ENCODE results near the gene SLFN13. TPM values are rescaled to one million over a fixed set of nuclear protein-coding genes. Genes with fewer than 3 reads are reported as not detected.
"Not testable (repeated sequence)": the region's sequence is repeated elsewhere in the genome, so short reads cannot be mapped to it uniquely, and the experiment has no call there.

The SLFN13 gene
- total RNA-seq, 2 experiments from 2014 or later, result 9.5 to 9.7 TPM

DNA sequence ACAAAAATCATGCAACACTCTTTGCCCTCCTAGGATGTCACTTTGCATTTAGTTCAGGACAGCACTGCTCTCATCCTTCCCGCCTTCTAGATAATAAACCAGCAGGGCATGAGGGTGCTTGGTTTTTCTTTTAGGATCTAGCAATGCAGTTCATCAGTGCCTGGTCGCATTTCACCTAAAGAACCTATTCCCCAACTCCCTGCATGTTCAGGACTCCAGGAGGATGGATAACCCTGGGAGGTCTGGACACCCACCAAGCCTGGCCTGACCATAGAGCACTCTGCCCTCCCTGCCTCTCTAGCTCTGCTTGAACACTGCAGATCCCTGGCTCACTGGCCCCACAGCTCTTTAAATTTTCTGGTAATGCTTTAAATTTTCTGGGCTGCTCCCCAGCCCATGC, 18.9 kb downstream of the SLFN13 start:
- Histone ChIP-seq H3K36me3 (ENCODE audit: insufficient read depth, low read length) (no peaks in the 10 kb centered on the region), H3K4me1 (ENCODE audit: insufficient read depth, low read length) (peaks cover 38% of the 10 kb centered on the region), H3K27ac (ENCODE audit: low read depth in 1 of 2, low read length in 2 of 2) (no peak overlapping the region), H3K9me3 (ENCODE audit: control insufficient read depth in 1 of 2, insufficient read depth in 1 of 2, low read length in 2 of 2) (no peaks in the 10 kb centered on the region), H3K27me3 (ENCODE audit: control insufficient read depth in 1 of 2, insufficient read depth in 2 of 2, low read length in 2 of 2) (no peaks in the 10 kb centered on the region), H3K4me3 (ENCODE audit: low read length) (no peak overlapping the region)
- H3K27me3 Mint-ChIP-seq, result no peaks in the 10 kb centered on the region
- TF ChIP-seq, protein P1, sequence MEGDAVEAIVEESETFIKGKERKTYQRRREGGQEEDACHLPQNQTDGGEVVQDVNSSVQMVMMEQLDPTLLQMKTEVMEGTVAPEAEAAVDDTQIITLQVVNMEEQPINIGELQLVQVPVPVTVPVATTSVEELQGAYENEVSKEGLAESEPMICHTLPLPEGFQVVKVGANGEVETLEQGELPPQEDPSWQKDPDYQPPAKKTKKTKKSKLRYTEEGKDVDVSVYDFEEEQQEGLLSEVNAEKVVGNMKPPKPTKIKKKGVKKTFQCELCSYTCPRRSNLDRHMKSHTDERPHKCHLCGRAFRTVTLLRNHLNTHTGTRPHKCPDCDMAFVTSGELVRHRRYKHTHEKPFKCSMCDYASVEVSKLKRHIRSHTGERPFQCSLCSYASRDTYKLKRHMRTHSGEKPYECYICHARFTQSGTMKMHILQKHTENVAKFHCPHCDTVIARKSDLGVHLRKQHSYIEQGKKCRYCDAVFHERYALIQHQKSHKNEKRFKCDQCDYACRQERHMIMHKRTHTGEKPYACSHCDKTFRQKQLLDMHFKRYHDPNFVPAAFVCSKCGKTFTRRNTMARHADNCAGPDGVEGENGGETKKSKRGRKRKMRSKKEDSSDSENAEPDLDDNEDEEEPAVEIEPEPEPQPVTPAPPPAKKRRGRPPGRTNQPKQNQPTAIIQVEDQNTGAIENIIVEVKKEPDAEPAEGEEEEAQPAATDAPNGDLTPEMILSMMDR (IDR thresholded peaks at IDR 0.05), result no peak
- peaks cover 56% of the 10 kb centered on the region for H3K4me1 Mint-ChIP-seq (ENCODE audit: low read depth)
- DNase-seq (no peak), ATAC-seq (ENCODE audit: poor library complexity) (no peak)
- H3K4me3 Mint-ChIP-seq, result no peak overlapping the region
- no peak overlapping the region for H3K27ac Mint-ChIP-seq
- POLR2A ChIA-PET, result interaction anchor here (1.4 kb wide), 1 partner anchor 57 kb away, joined by 4 read pairs; no protein-coding TSS in a partner anchor
- no peaks in the 10 kb centered on the region for H3K9me3 Mint-ChIP-seq
- peaks cover 6% of the 10 kb centered on the region for H3K36me3 Mint-ChIP-seq (ENCODE audit: low read depth)
- CTCF ChIA-PET, result no interaction called here
- intact Hi-C loops (cut with DNase I, micrococcal nuclease), result loop anchor here (5.0 to 10.0 kb wide), 3 partner anchors 55 to 117 kb away; partner anchors contain the start of gene SLFN11 (in 1 of the 2)

DNA sequence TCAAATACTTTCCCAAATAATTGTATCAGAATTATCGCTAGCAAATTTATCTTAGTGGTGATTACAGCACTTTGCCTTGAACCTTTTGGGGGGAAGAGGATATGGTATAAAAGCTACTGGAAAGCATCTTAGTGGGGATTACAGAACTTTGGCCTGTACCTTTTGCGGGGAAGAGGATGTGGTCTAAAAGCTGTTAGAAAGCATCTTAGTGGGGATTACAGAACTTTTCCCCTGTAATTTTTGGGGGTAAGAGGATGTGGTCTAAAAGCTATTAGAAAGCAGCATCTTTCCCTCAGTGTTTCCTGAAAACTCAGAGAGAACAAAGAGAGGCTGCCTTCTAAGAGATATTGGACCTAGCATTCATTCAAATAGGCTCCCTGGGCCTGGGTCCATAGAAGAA, 20.3 kb downstream of the SLFN13 start:
- POLR2A ChIA-PET, result interaction anchor here (1.0 to 1.4 kb wide), 2 partner anchors 59 to 150 kb away, joined by 3 to 4 read pairs; partner anchors contain the start of gene PEX12

DNA sequence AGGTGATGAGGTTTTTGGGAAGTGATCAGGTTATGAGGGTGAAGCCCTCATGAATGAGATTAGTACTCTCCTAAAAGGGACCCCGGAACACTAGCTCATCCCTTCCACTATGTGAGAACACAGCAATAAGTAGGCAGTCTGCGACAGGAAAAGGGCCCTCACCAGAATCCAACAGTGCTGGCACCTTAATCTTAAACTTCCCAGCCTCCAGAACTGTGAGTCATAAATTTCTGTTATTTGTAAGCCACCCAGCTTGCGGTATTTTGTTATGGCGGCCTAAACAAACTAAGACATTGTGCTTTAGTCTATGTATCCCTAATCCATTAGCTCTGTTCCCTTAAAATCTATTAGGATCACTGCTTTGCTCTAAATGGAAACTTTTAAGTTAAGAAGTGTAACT, 24.8 kb downstream of the SLFN13 start:
- H3K4me3 Mint-ChIP-seq, result no peak overlapping the region
- intact Hi-C loops (cut with DNase I, micrococcal nuclease), result no loop called here
- Histone ChIP-seq H3K4me3 (ENCODE audit: low read length) (no peak overlapping the region), H3K36me3 (ENCODE audit: insufficient read depth, low read length) (peaks cover under 1% of the 10 kb centered on the region), H3K27me3 (ENCODE audit: control insufficient read depth in 1 of 2, insufficient read depth in 2 of 2, low read length in 2 of 2) (no peaks in the 10 kb centered on the region), H3K9me3 (ENCODE audit: control insufficient read depth in 1 of 2, insufficient read depth in 1 of 2, low read length in 2 of 2) (no peaks in the 10 kb centered on the region), H3K4me1 (ENCODE audit: insufficient read depth, low read length) (peaks cover 6% of the 10 kb centered on the region), H3K27ac (ENCODE audit: low read depth in 1 of 2, low read length in 2 of 2) (no peak overlapping the region)
- CTCF ChIA-PET, result interaction anchor here (1.4 kb wide), 1 partner anchor 110 kb away, joined by 3 read pairs; no protein-coding TSS in a partner anchor
- no peak overlapping the region for H3K27ac Mint-ChIP-seq
- ATAC-seq (ENCODE audit: poor library complexity), result no peak
- TF ChIP-seq, protein P1 (IDR thresholded peaks at IDR 0.05), result no peak
- H3K36me3 Mint-ChIP-seq (ENCODE audit: low read depth), result peaks cover 12% of the 10 kb centered on the region
- POLR2A ChIA-PET, result no interaction called here
- H3K4me1 Mint-ChIP-seq (ENCODE audit: low read depth), result peaks cover 17% of the 10 kb centered on the region
- no peak for DNase-seq
- no peaks in the 10 kb centered on the region for H3K9me3 Mint-ChIP-seq
- no peaks in the 10 kb centered on the region for H3K27me3 Mint-ChIP-seq

More for the DNA sequence above, 20.3 kb downstream of the SLFN13 start:
- Mint-ChIP-seq H3K4me3 (peak overlapping the region; percentile 52), H3K4me1 (ENCODE audit: low read depth) (peaks cover 49% of the 10 kb centered on the region), H3K27ac (no peak overlapping the region), H3K36me3 (ENCODE audit: low read depth) (peaks cover 6% of the 10 kb centered on the region), H3K9me3 (no peaks in the 10 kb centered on the region), H3K27me3 (no peaks in the 10 kb centered on the region)
- no peaks in the 10 kb centered on the region for H3K27me3 ChIP-seq (ENCODE audit: control insufficient read depth in 1 of 2, insufficient read depth in 2 of 2, low read length in 2 of 2)
- H3K36me3 ChIP-seq (ENCODE audit: insufficient read depth, low read length), result no peaks in the 10 kb centered on the region
- intact Hi-C loops (cut with DNase I, micrococcal nuclease), result no loop called here
- no peak overlapping the region for H3K27ac ChIP-seq (ENCODE audit: low read depth in 1 of 2, low read length in 2 of 2)
- no peak overlapping the region for H3K4me3 ChIP-seq (ENCODE audit: low read length)
- DNase-seq (peak in 1 of 14 experiments; percentile 47), ATAC-seq (ENCODE audit: poor library complexity) (no peak)
- no peaks in the 10 kb centered on the region for H3K9me3 ChIP-seq (ENCODE audit: control insufficient read depth in 1 of 2, insufficient read depth in 1 of 2, low read length in 2 of 2)
- TF ChIP-seq, protein P1 (IDR thresholded peaks at IDR 0.05), result no peak
- peaks cover 29% of the 10 kb centered on the region for H3K4me1 ChIP-seq (ENCODE audit: insufficient read depth, low read length)
- CTCF ChIA-PET, result no interaction called here

- H3K27ac Mint-ChIP-seq; POLR2A ChIA-PET; H3K27me3 ChIP-seq (ENCODE audit: control insufficient read depth in 1 of 2, insufficient read depth in 2 of 2, low read length in 2 of 2); ATAC-seq (ENCODE audit: poor library complexity); DNase-seq; H3K4me1 Mint-ChIP-seq (ENCODE audit: low read depth); H3K36me3 ChIP-seq (ENCODE audit: insufficient read depth, low read length); H3K9me3 ChIP-seq (ENCODE audit: control insufficient read depth in 1 of 2, insufficient read depth in 1 of 2, low read length in 2 of 2); H3K27ac ChIP-seq (ENCODE audit: low read depth in 1 of 2, low read length in 2 of 2); CTCF ChIA-PET; H3K4me3 Mint-ChIP-seq; H3K4me3 ChIP-seq (ENCODE audit: low read length); H3K27me3 Mint-ChIP-seq; H3K9me3 Mint-ChIP-seq; intact Hi-C loops (cut with DNase I, micrococcal nuclease); H3K4me1 ChIP-seq (ENCODE audit: insufficient read depth, low read length): not testable (repeated sequence)
- H3K36me3 Mint-ChIP-seq (ENCODE audit: low read depth), result peaks cover 23% of the 10 kb centered on the region
Measured at GRCh38 chr17:35421069-35421468, 27.5 kb downstream of the SLFN13 start.

Measured in CD4-positive, alpha-beta T cell (primary cell).